ENCODE data around the gene ESPL1. TPM values are rescaled to one million over a fixed set of nuclear protein-coding genes. Genes with fewer than 3 reads are reported as not detected.

The ESPL1 gene
- total RNA-seq, 1 donor, result 6.5 TPM

- TF ChIP-seq CTCF (IDR thresholded peaks at IDR 0.05; ENCODE audit: insufficient read depth, low read depth, low read length), result no peak
- no peak overlapping the region for H3K4me3 ChIP-seq (ENCODE audit: low read depth, low read length)
- no peak for DNase-seq (ENCODE audit: low read depth)
Measured at GRCh38 chr12:53230108-53230845, 37.8 kb upstream of the ESPL1 start.

DNA sequence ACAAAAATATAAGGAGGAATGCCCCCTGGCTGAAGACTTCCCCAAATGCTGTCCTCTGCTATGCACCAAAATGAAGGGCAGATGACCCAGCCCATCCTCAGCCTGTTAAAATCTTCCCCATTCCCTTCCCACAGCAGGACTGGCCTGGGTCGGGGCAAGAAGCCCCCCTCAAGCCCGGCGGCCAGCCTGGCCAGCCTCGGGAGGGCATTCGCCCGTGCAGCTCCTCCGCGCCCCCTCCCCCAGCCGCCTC is 36.5 kb upstream of the ESPL1 start:
- H3K4me3 ChIP-seq (ENCODE audit: low read depth, low read length), result peak overlapping the region; percentile 72
- no peak for TF ChIP-seq CTCF (IDR thresholded peaks at IDR 0.05; ENCODE audit: insufficient read depth, low read depth, low read length)
- DNase-seq (ENCODE audit: low read depth), result no peak

DNA sequence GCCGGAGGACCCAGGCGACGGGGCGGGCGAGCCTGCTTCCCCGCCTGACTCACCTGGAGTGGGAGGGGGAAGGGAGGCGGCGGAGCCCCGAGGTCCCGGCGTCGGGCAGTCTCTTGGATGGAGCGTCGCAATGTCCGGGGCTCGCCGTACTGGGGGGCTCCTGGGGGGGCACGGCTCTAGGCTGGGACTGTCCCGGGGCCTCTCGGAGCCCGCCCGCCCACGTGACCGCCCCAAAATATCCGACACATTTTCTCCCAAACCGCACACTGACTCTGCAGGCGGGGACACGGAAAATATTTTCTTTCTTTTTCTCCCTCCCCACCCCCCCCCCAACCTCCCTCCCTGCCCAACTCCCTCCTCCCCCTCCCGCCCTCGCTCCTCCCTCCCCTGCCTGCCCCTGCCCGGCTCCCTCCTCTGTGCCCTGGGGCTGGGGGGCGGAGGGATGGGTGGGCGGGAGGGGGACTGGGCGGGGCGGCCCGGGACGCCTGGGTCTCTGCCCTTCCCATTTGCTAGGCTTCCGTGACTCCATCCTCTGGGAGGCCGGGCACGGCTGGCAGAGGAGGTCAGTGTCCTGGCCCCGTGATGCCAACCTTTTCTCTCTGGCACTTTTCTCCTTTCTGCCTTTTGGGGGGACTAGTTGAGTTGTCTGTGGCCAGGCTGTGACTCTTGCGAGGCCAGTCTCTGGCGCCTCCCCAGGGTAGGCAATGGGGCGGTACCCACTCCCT is 36.0 kb upstream of the ESPL1 start, which contains the start of gene RARG:
Gene RARG, minus strand, starts transcription at position 289 of the 725 bp plus-strand sequence. CDS start 4,664 bp downstream, outside the sequence.
- no peak for TF ChIP-seq CTCF (IDR thresholded peaks at IDR 0.05; ENCODE audit: insufficient read depth, low read depth, low read length)
- peak within 1 kb of the TSS; percentile 72 for H3K4me3 ChIP-seq (ENCODE audit: low read depth, low read length)
- DNase-seq (ENCODE audit: low read depth), result peak; percentile 37

DNA sequence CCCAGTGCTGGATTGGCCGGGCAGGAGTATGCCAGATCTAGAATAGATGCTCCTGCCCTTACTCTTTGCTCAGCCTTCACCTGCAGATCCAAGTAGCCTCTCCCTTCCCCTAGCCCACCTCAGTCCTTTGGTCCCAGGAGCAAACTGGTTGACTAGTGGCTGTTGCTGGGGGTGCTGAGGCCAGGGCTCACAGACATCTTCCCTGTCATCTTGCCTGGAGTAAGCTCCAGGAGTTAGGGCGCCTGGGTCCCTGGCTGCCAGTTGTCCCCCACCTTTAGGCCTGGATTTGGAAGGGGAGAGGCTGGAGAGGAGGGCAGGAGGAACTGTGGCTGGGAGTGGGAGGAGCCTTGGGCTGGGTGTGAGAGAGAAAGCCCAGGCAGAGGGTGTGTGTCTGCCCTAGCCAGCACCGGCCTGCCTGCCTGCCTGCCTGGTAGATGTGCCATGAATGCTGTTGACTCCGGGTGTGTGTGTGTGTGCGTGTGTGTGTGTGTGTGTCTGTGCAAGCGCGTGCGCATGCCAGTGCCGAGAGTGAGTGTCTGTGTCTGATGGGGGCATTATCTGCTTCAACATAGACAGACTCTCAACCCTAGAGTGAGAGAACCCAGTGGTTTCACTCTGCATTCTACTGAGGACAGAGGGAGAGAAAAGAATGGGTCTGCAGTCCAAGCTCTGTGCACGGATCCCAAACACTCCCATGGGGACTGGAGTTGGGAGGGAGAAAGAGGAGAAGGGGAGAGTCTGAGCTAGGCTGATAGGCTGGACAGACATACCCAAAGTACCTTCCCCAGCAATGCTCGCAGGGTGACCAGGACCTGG is 35.2 kb upstream of the ESPL1 start:
- DNase-seq (ENCODE audit: low read depth), result peak; percentile 42
- TF ChIP-seq CTCF (IDR thresholded peaks at IDR 0.05; ENCODE audit: insufficient read depth, low read depth, low read length), result peak; percentile 0
- peak overlapping the region; percentile 72 for H3K4me3 ChIP-seq (ENCODE audit: low read depth, low read length)

DNA sequence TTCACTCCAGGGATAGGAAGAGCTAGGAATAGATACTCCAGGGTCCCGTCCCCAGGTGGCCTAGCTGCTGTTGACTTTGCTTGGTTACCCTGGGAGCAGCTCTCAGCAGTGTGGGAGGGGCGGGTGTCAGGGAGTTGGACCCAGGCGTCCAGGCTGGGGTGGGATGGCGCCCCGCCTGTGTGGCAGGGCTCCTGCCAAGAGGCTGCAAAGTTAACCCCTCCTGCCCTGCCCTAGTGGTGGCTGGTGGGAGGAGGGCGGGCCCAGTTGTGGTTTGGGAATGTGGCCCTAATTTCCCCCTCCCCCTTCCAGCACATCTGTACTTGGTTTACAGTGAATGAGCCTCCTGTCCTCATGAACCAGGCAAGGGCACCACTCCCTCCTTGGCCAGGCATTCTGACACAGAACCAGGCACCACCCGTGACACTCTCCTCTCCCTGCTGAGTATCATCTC is 34.4 kb upstream of the ESPL1 start:
- TF ChIP-seq CTCF (IDR thresholded peaks at IDR 0.05; ENCODE audit: insufficient read depth, low read depth, low read length), result no peak
- no peak overlapping the region for H3K4me3 ChIP-seq (ENCODE audit: low read depth, low read length)
- no peak for DNase-seq (ENCODE audit: low read depth)

DNA sequence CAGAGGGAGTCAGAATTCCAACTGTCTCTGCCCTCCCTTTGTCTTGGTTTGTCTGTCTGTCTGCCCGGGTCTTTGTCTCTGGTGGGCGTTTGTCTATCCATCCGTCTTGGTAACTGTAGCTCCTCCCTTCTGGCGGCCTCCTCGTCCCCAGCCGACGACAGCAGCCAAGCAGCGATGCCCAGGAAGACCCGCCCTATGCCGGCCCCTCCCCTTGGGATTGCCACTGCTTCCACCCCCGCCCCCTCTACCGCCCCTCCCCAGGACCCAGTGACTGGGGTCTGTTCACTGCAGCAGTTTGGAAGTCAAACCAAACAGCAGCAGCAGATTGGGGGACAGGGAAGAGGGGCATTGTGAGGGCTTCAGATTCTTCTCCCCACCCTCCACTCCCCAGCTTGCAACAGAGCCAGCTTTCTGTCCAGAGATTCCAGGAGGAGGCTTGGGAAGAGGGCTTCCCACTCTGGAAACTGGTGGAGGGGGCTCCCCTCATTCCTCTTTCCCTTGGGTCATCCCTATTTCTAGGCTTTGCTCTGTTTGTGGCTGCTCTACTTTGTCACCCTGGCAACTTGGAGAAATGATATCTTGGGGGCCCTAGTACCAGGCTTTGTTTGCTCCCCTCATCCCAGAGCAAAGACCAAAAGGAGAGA is 33.7 kb upstream of the ESPL1 start:
- no peak for TF ChIP-seq CTCF (IDR thresholded peaks at IDR 0.05; ENCODE audit: insufficient read depth, low read depth, low read length)
- no peak overlapping the region for H3K4me3 ChIP-seq (ENCODE audit: low read depth, low read length)
- DNase-seq (ENCODE audit: low read depth), result no peak
